ENCODE results near the gene ABHD3.
"Not testable (repeated sequence)": the region's sequence is repeated elsewhere in the genome, so short reads cannot be mapped to it uniquely, and the experiment has no call there.

The ABHD3 gene

GRCh38 chr18:21650311-21650710 is 54.3 kb downstream of the ABHD3 start:
- no peak for DNase-seq (ENCODE audit: low read depth in 2 of 2)

- not testable (repeated sequence) for DNase-seq (ENCODE audit: low read depth in 2 of 2)
Observed at GRCh38 chr18:21640375-21640774, 64.2 kb downstream of the ABHD3 start.

GRCh38 chr18:21638822-21639221 is 65.8 kb downstream of the ABHD3 start:
- DNase-seq (ENCODE audit: low read depth in 2 of 2): no peak

GRCh38 chr18:21636769-21637168 is 67.8 kb downstream of the ABHD3 start:
- DNase-seq (ENCODE audit: low read depth in 2 of 2): no peak

GRCh38 chr18:21634588-21635199 is 69.9 kb downstream of the ABHD3 start:
- DNase-seq (ENCODE audit: low read depth in 2 of 2): no peak

GRCh38 chr18:21632393-21632792 is 72.2 kb downstream of the ABHD3 start:
- DNase-seq (ENCODE audit: low read depth in 2 of 2): no peak

- DNase-seq (ENCODE audit: low read depth in 2 of 2): no peak
Observed at GRCh38 chr18:21629089-21629832, 75.3 kb downstream of the ABHD3 start.

- DNase-seq (ENCODE audit: low read depth in 2 of 2): not testable (repeated sequence)
Observed at GRCh38 chr18:21621640-21622039, 82.9 kb downstream of the ABHD3 start.

GRCh38 chr18:21612125-21613039 is 92.2 kb downstream of the ABHD3 start, which contains the start of gene SNRPD1:
Gene SNRPD1, plus strand, starts transcription at chr18:21612314. Its CDS starts 116 bp downstream, at chr18:21612430.
- peak; percentile 70 to 85 for DNase-seq (ENCODE audit: low read depth in 2 of 2)

GRCh38 chr18:21611401-21612124 is 93.0 kb downstream of the ABHD3 start:
- not testable (repeated sequence) for DNase-seq (ENCODE audit: low read depth in 2 of 2)

- no peak for DNase-seq (ENCODE audit: low read depth in 2 of 2)
Observed at GRCh38 chr18:21605213-21605612, 99.4 kb downstream of the ABHD3 start.

GRCh38 chr18:21604671-21605070 is 99.9 kb downstream of the ABHD3 start:
- DNase-seq (ENCODE audit: low read depth in 2 of 2): no peak

GRCh38 chr18:21602299-21602587 is 102.3 kb downstream of the ABHD3 start:
- no peak for DNase-seq (ENCODE audit: low read depth in 2 of 2)
